Measurements from ENCODE around the gene CYP1B1. TPM values are rescaled to one million over a fixed set of nuclear protein-coding genes. Genes with fewer than 3 reads are reported as not detected.

The CYP1B1 gene
- total RNA-seq, 1 experiment from 2014 or later = 1.3 TPM

DNA sequence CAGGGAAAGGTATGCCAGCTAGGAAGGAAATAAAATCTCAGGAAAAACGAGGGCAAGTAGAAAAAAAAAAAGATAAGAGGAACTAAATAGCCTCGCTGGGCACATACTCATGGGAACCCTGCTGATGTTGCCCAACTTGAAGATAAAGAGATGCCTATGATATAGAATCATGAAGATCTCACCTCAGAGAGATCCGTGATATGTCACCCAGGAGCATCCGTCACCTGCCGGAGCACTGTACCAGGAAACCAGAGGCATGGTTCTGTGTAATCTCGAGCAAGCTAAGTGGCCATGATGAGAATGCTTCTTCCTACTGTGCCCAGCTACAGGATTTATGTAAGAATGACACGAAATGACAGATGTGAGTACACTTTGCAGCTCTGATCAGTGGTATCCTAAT lies 40.0 kb downstream of the CYP1B1 start:
- POLR2A ChIA-PET = no interaction called here
- Histone ChIP-seq H3K36me3 (ENCODE audit: control insufficient read depth, insufficient read depth, low read length) (no peaks in the 10 kb centered on the region), H3K9me3 (no peaks in the 10 kb centered on the region), H3K4me3 (ENCODE audit: low read depth, low read length) (no peak overlapping the region), H3K4me1 (no peaks in the 10 kb centered on the region), H3K27me3 (replicated peaks; ENCODE audit: control insufficient read depth, insufficient read depth, low read length) (no peaks in the 10 kb centered on the region)
- Mint-ChIP-seq H3K27me3 (ENCODE audit: insufficient read depth, unreplicated experiment) (no peaks in the 10 kb centered on the region), H3K27ac (ENCODE audit: unreplicated experiment) (no peak overlapping the region), H3K36me3 (ENCODE audit: insufficient read depth, unreplicated experiment) (no peaks in the 10 kb centered on the region), H3K4me3 (ENCODE audit: unreplicated experiment) (no peak overlapping the region), H3K4me1 (ENCODE audit: low read depth, unreplicated experiment) (no peaks in the 10 kb centered on the region), H3K9me3 (ENCODE audit: unreplicated experiment) (no peaks in the 10 kb centered on the region)
- DNase-seq = no peak
- TF ChIP-seq, protein P1, sequence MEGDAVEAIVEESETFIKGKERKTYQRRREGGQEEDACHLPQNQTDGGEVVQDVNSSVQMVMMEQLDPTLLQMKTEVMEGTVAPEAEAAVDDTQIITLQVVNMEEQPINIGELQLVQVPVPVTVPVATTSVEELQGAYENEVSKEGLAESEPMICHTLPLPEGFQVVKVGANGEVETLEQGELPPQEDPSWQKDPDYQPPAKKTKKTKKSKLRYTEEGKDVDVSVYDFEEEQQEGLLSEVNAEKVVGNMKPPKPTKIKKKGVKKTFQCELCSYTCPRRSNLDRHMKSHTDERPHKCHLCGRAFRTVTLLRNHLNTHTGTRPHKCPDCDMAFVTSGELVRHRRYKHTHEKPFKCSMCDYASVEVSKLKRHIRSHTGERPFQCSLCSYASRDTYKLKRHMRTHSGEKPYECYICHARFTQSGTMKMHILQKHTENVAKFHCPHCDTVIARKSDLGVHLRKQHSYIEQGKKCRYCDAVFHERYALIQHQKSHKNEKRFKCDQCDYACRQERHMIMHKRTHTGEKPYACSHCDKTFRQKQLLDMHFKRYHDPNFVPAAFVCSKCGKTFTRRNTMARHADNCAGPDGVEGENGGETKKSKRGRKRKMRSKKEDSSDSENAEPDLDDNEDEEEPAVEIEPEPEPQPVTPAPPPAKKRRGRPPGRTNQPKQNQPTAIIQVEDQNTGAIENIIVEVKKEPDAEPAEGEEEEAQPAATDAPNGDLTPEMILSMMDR (IDR thresholded peaks at IDR 0.05; ENCODE audit: insufficient read depth in 1 of 2, low read depth in 1 of 2, low read length in 1 of 2, severe bottlenecking in 1 of 2, unreplicated experiment in 1 of 2) = no peak
- CTCF ChIA-PET = no interaction called here
- intact Hi-C loops (cut with micrococcal nuclease; ENCODE audit: unreplicated experiment) = no loop called here
- no TSS peak for BruUV-seq (replicated peaks)

DNA sequence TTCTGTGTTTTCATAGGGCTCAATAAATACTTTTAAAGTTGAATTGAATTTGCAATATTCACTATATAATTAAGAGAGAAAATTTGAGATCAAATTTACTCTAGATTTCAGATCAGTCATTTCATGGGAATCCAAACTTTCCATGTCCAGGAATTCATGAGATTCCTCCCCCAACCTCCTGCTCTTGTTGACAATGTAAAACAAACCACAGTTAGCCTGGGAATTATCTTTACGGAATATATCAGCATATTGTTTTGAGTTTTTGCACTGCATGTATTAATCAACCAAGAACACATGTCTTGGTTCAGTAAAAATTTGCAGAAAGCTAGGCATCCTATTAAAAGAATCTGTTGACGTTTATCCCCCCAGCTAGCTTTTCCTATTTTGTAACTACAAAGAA lies 42.3 kb downstream of the CYP1B1 start:
- POLR2A ChIA-PET = no interaction called here

GRCh38 chr2:38032946-38033345 lies 43.0 kb downstream of the CYP1B1 start:
- ChIA-PET CTCF (no interaction called here), POLR2A (no interaction called here)
- Mint-ChIP-seq H3K36me3 (ENCODE audit: insufficient read depth, unreplicated experiment) (no peaks in the 10 kb centered on the region), H3K9me3 (ENCODE audit: unreplicated experiment) (no peaks in the 10 kb centered on the region), H3K4me1 (ENCODE audit: low read depth, unreplicated experiment) (no peaks in the 10 kb centered on the region), H3K27me3 (ENCODE audit: insufficient read depth, unreplicated experiment) (no peaks in the 10 kb centered on the region), H3K27ac (ENCODE audit: unreplicated experiment) (no peak overlapping the region), H3K4me3 (ENCODE audit: unreplicated experiment) (no peak overlapping the region)
- no peak for DNase-seq
- no peaks in the 10 kb centered on the region for H3K4me1 ChIP-seq
- H3K27me3 ChIP-seq (replicated peaks; ENCODE audit: control insufficient read depth, insufficient read depth, low read length) = no peaks in the 10 kb centered on the region
- H3K36me3 ChIP-seq (ENCODE audit: control insufficient read depth, insufficient read depth, low read length) = no peaks in the 10 kb centered on the region
- intact Hi-C loops (cut with micrococcal nuclease; ENCODE audit: unreplicated experiment) = no loop called here
- no TSS peak for BruUV-seq (replicated peaks)
- TF ChIP-seq, protein P1 (IDR thresholded peaks at IDR 0.05; ENCODE audit: insufficient read depth in 1 of 2, low read depth in 1 of 2, low read length in 1 of 2, severe bottlenecking in 1 of 2, unreplicated experiment in 1 of 2) = no peak
- H3K9me3 ChIP-seq = no peaks in the 10 kb centered on the region
- H3K4me3 ChIP-seq (ENCODE audit: low read depth, low read length) = no peak overlapping the region

More for the DNA sequence above, 42.3 kb downstream of the CYP1B1 start:
- no peak overlapping the region for H3K27ac Mint-ChIP-seq (ENCODE audit: unreplicated experiment)
- intact Hi-C loops (cut with micrococcal nuclease; ENCODE audit: unreplicated experiment) = no loop called here
- DNase-seq = no peak
- H3K9me3 Mint-ChIP-seq (ENCODE audit: unreplicated experiment) = no peaks in the 10 kb centered on the region
- H3K4me3 ChIP-seq (ENCODE audit: low read depth, low read length) = no peak overlapping the region
- no TSS peak for BruUV-seq (replicated peaks)
- H3K4me1 ChIP-seq = no peaks in the 10 kb centered on the region
- CTCF ChIA-PET = no interaction called here
- no peak overlapping the region for H3K4me3 Mint-ChIP-seq (ENCODE audit: unreplicated experiment)
- H3K4me1 Mint-ChIP-seq (ENCODE audit: low read depth, unreplicated experiment) = no peaks in the 10 kb centered on the region
- H3K27me3 Mint-ChIP-seq (ENCODE audit: insufficient read depth, unreplicated experiment) = no peaks in the 10 kb centered on the region
- H3K36me3 Mint-ChIP-seq (ENCODE audit: insufficient read depth, unreplicated experiment) = no peaks in the 10 kb centered on the region
- no peaks in the 10 kb centered on the region for H3K27me3 ChIP-seq (replicated peaks; ENCODE audit: control insufficient read depth, insufficient read depth, low read length)
- H3K36me3 ChIP-seq (ENCODE audit: control insufficient read depth, insufficient read depth, low read length) = no peaks in the 10 kb centered on the region
- no peaks in the 10 kb centered on the region for H3K9me3 ChIP-seq
- TF ChIP-seq, protein P1 (IDR thresholded peaks at IDR 0.05; ENCODE audit: insufficient read depth in 1 of 2, low read depth in 1 of 2, low read length in 1 of 2, severe bottlenecking in 1 of 2, unreplicated experiment in 1 of 2) = no peak
